HEK293 (cell line): ENCODE results near the gene APOO.

Experiments
- GLIS1 ChIP-seq: fragments of 450-650 bp; formaldehyde crosslinking; IDR thresholded peaks from 2 replicates; pipeline ENCODE4 v1.5.1; 2016; ENCODE audit warnings: missing biosample characterization, missing genetic modification characterization
- PRDM1 ChIP-seq: fragments of 450-650 bp; formaldehyde crosslinking; IDR thresholded peaks from 2 replicates; pipeline ENCODE4; 2016; ENCODE audit warnings: missing biosample characterization, missing genetic modification characterization
- ZNF121 ChIP-seq: fragments of 450-650 bp; formaldehyde crosslinking; IDR thresholded peaks from 2 replicates; pipeline ENCODE4 v1.5.1; 2016; ENCODE audit warnings: missing biosample characterization, missing genetic modification characterization
- ZNF138 ChIP-seq: fragments of 450-650 bp; formaldehyde crosslinking; IDR thresholded peaks from 2 replicates; pipeline ENCODE4 v1.5.1; 2016; ENCODE audit warnings: missing biosample characterization, missing genetic modification characterization, borderline replicate concordance
- ZNF175 ChIP-seq: fragments of 450-650 bp; formaldehyde crosslinking; IDR thresholded peaks from 2 replicates; pipeline ENCODE4 v1.5.1; 2016; ENCODE audit warnings: missing biosample characterization, missing genetic modification characterization
- ZNF776 ChIP-seq: fragments of 450-650 bp; formaldehyde crosslinking; IDR thresholded peaks from 2 replicates; pipeline ENCODE4 v1.5.0; 2017; ENCODE audit warnings: missing biosample characterization, missing genetic modification characterization, borderline replicate concordance
- TF ChIP-seq, protein P1 (sequence below): fragments of 450-650 bp; formaldehyde crosslinking; IDR thresholded peaks from 2 replicates; pipeline ENCODE4 v1.5.1; 2016; ENCODE audit warnings: missing biosample characterization, missing genetic modification characterization
- TF ChIP-seq, protein P2 (sequence below): fragments of 450-650 bp; formaldehyde crosslinking; IDR thresholded peaks from 2 replicates; pipeline ENCODE4 v1.5.1; 2016; ENCODE audit warnings: missing biosample characterization, missing genetic modification characterization
- TF ChIP-seq, protein P3 (sequence below): fragments of 450-650 bp; formaldehyde crosslinking; IDR thresholded peaks from 2 replicates; pipeline ENCODE4 v1.5.1; 2016; ENCODE audit warnings: missing biosample characterization, missing genetic modification characterization

DNA sequence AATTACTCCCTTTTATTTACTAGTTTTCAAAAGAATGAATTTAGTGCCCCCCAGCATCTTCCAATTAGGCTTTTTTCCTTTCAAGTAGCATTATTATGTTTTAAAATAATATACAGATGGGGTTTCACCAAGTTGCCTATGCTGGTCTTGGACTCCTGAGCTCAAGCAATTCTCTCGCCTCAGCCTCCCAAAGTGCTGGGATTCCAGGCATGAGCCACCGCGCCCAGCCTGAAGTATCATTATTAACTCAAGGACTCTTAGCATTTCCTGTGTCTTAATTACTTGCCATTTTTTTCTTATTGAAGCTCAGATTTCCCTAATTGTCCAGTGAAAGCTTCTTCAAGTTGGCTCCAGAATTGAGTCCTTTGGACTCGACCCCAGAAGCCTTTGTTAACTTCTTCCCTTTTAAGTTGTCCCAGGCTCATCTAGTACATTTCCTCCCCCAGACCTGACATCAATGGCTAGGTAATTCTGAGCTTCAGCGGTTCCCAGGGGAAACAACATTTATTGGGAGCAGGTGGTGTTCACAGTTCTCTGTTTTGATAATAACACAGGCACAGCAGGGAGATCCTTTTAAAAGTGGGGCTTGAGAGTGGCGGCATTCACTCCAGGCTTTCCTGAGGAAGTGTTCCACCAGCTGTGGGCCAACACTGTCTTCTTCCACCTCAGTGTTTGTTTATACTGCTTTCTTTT is 114.7 kb downstream of the APOO start:
- TF ChIP-seq, protein P1, sequence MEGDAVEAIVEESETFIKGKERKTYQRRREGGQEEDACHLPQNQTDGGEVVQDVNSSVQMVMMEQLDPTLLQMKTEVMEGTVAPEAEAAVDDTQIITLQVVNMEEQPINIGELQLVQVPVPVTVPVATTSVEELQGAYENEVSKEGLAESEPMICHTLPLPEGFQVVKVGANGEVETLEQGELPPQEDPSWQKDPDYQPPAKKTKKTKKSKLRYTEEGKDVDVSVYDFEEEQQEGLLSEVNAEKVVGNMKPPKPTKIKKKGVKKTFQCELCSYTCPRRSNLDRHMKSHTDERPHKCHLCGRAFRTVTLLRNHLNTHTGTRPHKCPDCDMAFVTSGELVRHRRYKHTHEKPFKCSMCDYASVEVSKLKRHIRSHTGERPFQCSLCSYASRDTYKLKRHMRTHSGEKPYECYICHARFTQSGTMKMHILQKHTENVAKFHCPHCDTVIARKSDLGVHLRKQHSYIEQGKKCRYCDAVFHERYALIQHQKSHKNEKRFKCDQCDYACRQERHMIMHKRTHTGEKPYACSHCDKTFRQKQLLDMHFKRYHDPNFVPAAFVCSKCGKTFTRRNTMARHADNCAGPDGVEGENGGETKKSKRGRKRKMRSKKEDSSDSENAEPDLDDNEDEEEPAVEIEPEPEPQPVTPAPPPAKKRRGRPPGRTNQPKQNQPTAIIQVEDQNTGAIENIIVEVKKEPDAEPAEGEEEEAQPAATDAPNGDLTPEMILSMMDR (tag by site-specific recombination): no peak
- TF ChIP-seq ZNF121 (no peak), PRDM1 (no peak), ZNF175 (tag by site-specific recombination) (no peak), ZNF138 (tag by site-specific recombination) (no peak), ZNF776 (tag by site-specific recombination) (no peak), GLIS1 (peak; percentile 46; the same call in 1 of the 2 replicates)
- TF ChIP-seq, protein P2, sequence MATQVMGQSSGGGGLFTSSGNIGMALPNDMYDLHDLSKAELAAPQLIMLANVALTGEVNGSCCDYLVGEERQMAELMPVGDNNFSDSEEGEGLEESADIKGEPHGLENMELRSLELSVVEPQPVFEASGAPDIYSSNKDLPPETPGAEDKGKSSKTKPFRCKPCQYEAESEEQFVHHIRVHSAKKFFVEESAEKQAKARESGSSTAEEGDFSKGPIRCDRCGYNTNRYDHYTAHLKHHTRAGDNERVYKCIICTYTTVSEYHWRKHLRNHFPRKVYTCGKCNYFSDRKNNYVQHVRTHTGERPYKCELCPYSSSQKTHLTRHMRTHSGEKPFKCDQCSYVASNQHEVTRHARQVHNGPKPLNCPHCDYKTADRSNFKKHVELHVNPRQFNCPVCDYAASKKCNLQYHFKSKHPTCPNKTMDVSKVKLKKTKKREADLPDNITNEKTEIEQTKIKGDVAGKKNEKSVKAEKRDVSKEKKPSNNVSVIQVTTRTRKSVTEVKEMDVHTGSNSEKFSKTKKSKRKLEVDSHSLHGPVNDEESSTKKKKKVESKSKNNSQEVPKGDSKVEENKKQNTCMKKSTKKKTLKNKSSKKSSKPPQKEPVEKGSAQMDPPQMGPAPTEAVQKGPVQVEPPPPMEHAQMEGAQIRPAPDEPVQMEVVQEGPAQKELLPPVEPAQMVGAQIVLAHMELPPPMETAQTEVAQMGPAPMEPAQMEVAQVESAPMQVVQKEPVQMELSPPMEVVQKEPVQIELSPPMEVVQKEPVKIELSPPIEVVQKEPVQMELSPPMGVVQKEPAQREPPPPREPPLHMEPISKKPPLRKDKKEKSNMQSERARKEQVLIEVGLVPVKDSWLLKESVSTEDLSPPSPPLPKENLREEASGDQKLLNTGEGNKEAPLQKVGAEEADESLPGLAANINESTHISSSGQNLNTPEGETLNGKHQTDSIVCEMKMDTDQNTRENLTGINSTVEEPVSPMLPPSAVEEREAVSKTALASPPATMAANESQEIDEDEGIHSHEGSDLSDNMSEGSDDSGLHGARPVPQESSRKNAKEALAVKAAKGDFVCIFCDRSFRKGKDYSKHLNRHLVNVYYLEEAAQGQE: no peak
- TF ChIP-seq, protein P3, sequence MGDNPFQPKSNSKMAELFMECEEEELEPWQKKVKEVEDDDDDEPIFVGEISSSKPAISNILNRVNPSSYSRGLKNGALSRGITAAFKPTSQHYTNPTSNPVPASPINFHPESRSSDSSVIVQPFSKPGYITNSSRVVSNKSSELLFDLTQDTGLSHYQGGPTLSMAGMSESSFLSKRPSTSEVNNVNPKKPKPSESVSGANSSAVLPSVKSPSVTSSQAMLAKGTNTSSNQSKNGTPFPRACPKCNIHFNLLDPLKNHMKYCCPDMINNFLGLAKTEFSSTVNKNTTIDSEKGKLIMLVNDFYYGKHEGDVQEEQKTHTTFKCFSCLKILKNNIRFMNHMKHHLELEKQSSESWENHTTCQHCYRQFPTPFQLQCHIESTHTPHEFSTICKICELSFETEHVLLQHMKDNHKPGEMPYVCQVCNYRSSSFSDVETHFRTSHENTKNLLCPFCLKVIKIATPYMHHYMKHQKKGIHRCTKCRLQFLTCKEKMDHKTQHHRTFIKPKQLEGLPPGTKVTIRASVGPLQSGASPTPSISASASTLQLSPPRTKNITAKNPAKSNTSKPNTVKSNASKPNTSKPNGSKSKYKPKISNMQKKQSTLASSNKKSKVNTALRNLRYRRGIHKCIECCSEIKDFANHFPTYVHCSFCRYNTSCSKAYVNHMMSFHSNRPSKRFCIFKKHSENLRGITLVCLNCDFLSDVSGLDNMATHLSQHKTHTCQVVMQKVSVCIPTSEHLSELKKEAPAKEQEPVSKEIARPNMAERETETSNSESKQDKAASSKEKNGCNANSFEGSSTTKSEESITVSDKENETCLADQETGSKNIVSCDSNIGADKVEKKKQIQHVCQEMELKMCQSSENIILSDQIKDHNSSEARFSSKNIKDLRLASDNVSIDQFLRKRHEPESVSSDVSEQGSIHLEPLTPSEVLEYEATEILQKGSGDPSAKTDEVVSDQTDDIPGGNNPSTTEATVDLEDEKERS (tag by site-specific recombination): no peak
